ENCODE results near the gene NFIA.
"Not testable (repeated sequence)": the region's sequence is repeated elsewhere in the genome, so short reads cannot be mapped to it uniquely, and the experiment has no call there.

NFIA gene

GRCh38 chr1:61120998-61121397, 38.6 kb downstream of the NFIA start:
- TF ChIP-seq JUND (IDR thresholded peaks at IDR 0.05; ENCODE audit: low read depth): no peak
- in situ Hi-C loops (cut with HindIII; ENCODE audit: low pct_unique_long_range_greater_than_20kb, low sequenced_read_pairs): no loop called here
- no peak for DNase-seq (ENCODE audit: low read depth in 1 of 2, low spot score in 1 of 2)

- in situ Hi-C loops (cut with HindIII; ENCODE audit: low pct_unique_long_range_greater_than_20kb, low sequenced_read_pairs): no loop called here
- no peak for TF ChIP-seq JUND (IDR thresholded peaks at IDR 0.05; ENCODE audit: low read depth)
- DNase-seq (ENCODE audit: low read depth in 1 of 2, low spot score in 1 of 2): no peak
Observed at GRCh38 chr1:61121631-61122030, 39.3 kb downstream of the NFIA start.

GRCh38 chr1:61122389-61122788, 40.0 kb downstream of the NFIA start:
- DNase-seq (ENCODE audit: low read depth in 1 of 2, low spot score in 1 of 2): peak in 1 of 2 experiments; percentile 61
- TF ChIP-seq JUND (IDR thresholded peaks at IDR 0.05; ENCODE audit: low read depth): no peak; the same call in 1 of the 2 replicates
- in situ Hi-C loops (cut with HindIII; ENCODE audit: low pct_unique_long_range_greater_than_20kb, low sequenced_read_pairs): no loop called here

GRCh38 chr1:61123326-61123725, 41.0 kb downstream of the NFIA start:
- in situ Hi-C loops (cut with HindIII; ENCODE audit: low pct_unique_long_range_greater_than_20kb, low sequenced_read_pairs): no loop called here
- DNase-seq (ENCODE audit: low read depth in 1 of 2, low spot score in 1 of 2): no peak
- TF ChIP-seq JUND (IDR thresholded peaks at IDR 0.05; ENCODE audit: low read depth): no peak

GRCh38 chr1:61124078-61124477, 41.7 kb downstream of the NFIA start:
- no peak for TF ChIP-seq JUND (IDR thresholded peaks at IDR 0.05; ENCODE audit: low read depth)
- no peak for DNase-seq (ENCODE audit: low read depth in 1 of 2, low spot score in 1 of 2)
- in situ Hi-C loops (cut with HindIII; ENCODE audit: low pct_unique_long_range_greater_than_20kb, low sequenced_read_pairs): no loop called here

GRCh38 chr1:61124696-61125095, 42.3 kb downstream of the NFIA start:
- DNase-seq (ENCODE audit: low read depth in 1 of 2, low spot score in 1 of 2): no peak
- in situ Hi-C loops (cut with HindIII; ENCODE audit: low pct_unique_long_range_greater_than_20kb, low sequenced_read_pairs): no loop called here
- no peak for TF ChIP-seq JUND (IDR thresholded peaks at IDR 0.05; ENCODE audit: low read depth)

- TF ChIP-seq JUND (IDR thresholded peaks at IDR 0.05; ENCODE audit: low read depth): no peak
- in situ Hi-C loops (cut with HindIII; ENCODE audit: low pct_unique_long_range_greater_than_20kb, low sequenced_read_pairs): no loop called here
- no peak for DNase-seq (ENCODE audit: low read depth in 1 of 2, low spot score in 1 of 2)
Observed at GRCh38 chr1:61125263-61125662, 42.9 kb downstream of the NFIA start.

GRCh38 chr1:61125895-61126294, 43.5 kb downstream of the NFIA start:
- in situ Hi-C loops (cut with HindIII; ENCODE audit: low pct_unique_long_range_greater_than_20kb, low sequenced_read_pairs): no loop called here
- DNase-seq (ENCODE audit: low read depth in 1 of 2, low spot score in 1 of 2): no peak
- no peak for TF ChIP-seq JUND (IDR thresholded peaks at IDR 0.05; ENCODE audit: low read depth)

GRCh38 chr1:61126843-61127242, 44.5 kb downstream of the NFIA start:
- DNase-seq (ENCODE audit: low read depth in 1 of 2, low spot score in 1 of 2); in situ Hi-C loops (cut with HindIII; ENCODE audit: low pct_unique_long_range_greater_than_20kb, low sequenced_read_pairs): not testable (repeated sequence)

GRCh38 chr1:61130338-61131000, 48.1 kb downstream of the NFIA start:
- in situ Hi-C loops (cut with HindIII; ENCODE audit: low pct_unique_long_range_greater_than_20kb, low sequenced_read_pairs): no loop called here
- TF ChIP-seq JUND (IDR thresholded peaks at IDR 0.05; ENCODE audit: low read depth): no peak
- DNase-seq (ENCODE audit: low read depth in 1 of 2, low spot score in 1 of 2): no peak

GRCh38 chr1:61131248-61131647, 48.9 kb downstream of the NFIA start:
- in situ Hi-C loops (cut with HindIII; ENCODE audit: low pct_unique_long_range_greater_than_20kb, low sequenced_read_pairs): no loop called here
- TF ChIP-seq JUND (IDR thresholded peaks at IDR 0.05; ENCODE audit: low read depth): no peak
- no peak for DNase-seq (ENCODE audit: low read depth in 1 of 2, low spot score in 1 of 2)

GRCh38 chr1:61131716-61132115, 49.4 kb downstream of the NFIA start:
- TF ChIP-seq JUND (IDR thresholded peaks at IDR 0.05; ENCODE audit: low read depth): no peak
- in situ Hi-C loops (cut with HindIII; ENCODE audit: low pct_unique_long_range_greater_than_20kb, low sequenced_read_pairs): no loop called here
- DNase-seq (ENCODE audit: low read depth in 1 of 2, low spot score in 1 of 2): no peak

- in situ Hi-C loops (cut with HindIII; ENCODE audit: low pct_unique_long_range_greater_than_20kb, low sequenced_read_pairs): no loop called here
- TF ChIP-seq JUND (IDR thresholded peaks at IDR 0.05; ENCODE audit: low read depth): no peak
- DNase-seq (ENCODE audit: low read depth in 1 of 2, low spot score in 1 of 2): no peak
Observed at GRCh38 chr1:61132176-61132638, 49.8 kb downstream of the NFIA start.

Data from T47D (cell line).